Measurements from ENCODE around the gene KRTAP4-3.

- TF ChIP-seq, protein P1, sequence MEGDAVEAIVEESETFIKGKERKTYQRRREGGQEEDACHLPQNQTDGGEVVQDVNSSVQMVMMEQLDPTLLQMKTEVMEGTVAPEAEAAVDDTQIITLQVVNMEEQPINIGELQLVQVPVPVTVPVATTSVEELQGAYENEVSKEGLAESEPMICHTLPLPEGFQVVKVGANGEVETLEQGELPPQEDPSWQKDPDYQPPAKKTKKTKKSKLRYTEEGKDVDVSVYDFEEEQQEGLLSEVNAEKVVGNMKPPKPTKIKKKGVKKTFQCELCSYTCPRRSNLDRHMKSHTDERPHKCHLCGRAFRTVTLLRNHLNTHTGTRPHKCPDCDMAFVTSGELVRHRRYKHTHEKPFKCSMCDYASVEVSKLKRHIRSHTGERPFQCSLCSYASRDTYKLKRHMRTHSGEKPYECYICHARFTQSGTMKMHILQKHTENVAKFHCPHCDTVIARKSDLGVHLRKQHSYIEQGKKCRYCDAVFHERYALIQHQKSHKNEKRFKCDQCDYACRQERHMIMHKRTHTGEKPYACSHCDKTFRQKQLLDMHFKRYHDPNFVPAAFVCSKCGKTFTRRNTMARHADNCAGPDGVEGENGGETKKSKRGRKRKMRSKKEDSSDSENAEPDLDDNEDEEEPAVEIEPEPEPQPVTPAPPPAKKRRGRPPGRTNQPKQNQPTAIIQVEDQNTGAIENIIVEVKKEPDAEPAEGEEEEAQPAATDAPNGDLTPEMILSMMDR (IDR thresholded peaks at IDR 0.05): no peak
- no peak for TF ChIP-seq POLR2A (IDR thresholded peaks at IDR 0.05)
These were observed 16.5 kb downstream of the KRTAP4-3 start for GRCh38 chr17:41151525-41151924.

All from lower leg skin (tissue), 3 donors.